NT2/D1 (cell line): ENCODE results near the gene NTM.

Experiments used
- SUZ12 ChIP-seq: IDR thresholded peaks from 2 replicates; pipeline ENCODE4 v1.6.1; 2011; ENCODE audit not compliant: insufficient read length, insufficient read depth; ENCODE audit errors: extremely low read depth
- YY1 ChIP-seq: IDR thresholded peaks from 2 replicates; pipeline ENCODE4 v1.6.1; 2011; ENCODE audit not compliant: insufficient read length, insufficient read depth
- ZNF274 ChIP-seq: IDR thresholded peaks from 2 replicates; pipeline ENCODE4 v1.6.1; 2011; ENCODE audit warnings: mild to moderate bottlenecking, low read depth, low read length

DNA sequence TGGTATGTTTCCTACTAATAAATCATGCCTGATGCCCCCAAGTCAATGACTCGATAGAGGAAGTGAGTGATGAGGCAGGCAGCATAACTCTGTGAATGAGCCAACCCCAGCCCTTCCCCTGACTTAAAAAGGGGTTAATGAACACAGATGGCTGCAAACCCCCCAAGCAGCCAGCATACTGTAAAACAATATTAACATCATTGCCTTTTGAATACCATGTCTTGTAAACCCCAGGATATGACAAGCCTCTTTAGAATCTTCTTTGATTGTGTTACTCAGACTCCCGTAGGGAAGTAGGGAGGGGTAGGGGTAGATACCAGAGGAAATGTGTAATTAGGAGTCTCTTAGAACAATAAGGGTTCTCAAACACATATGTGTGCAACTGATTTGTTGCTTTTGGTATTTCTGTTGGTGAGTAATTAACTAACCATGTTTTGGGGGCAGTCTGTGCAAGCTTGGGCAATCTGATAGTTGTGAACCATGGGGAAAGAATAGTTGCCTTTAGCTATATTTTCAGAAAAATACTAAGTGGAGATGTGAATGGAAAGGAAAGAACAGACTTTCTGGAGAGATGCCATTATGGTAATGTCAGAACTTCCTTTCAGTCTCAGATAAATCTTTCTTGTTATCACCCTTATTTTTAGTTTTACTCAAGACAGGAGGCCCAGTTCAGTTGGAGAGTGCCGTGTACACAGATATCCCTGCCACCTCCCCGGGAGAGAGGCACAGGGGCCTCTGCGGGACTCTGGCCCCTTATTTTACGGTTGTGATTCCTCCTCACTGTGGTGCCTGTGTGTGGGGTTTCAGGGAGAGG lies 701.8 kb downstream of the NTM start:
- TF ChIP-seq SUZ12 (no peak), YY1 (no peak), ZNF274 (no peak)
